Kidney (tissue), 14 donors: ENCODE data around the gene GRIK2. TPM values are rescaled to one million over a fixed set of nuclear protein-coding genes. Genes with fewer than 3 reads are reported as not detected.
"Not testable (repeated sequence)": the region's sequence is repeated elsewhere in the genome, so short reads cannot be mapped to it uniquely, and the experiment has no call there.

Source experiments
- DNase-seq, 5 donors: peaks; one replicate each; pipeline ENCODE4 v3.0.0-alpha.2; 2013 to 2020
- FAIRE-seq: peaks from 2 replicates; lab custom pipeline; 2012; peaks lifted over from hg19 to GRCh38; lab: Jason Lieb, UNC
- H3K27ac ChIP-seq, 2 donors: one replicate each; pipeline ENCODE4 v1.7.0; 2013; ENCODE audit warnings: low read depth in 2 of 2, low read length in 2 of 2, inconsistent platforms in 1 of 2
- H3K27me3 ChIP-seq: one replicate; pipeline ENCODE4 v1.7.1; 2013; ENCODE audit warnings: low read length, inconsistent platforms; ENCODE audit not compliant: control insufficient read depth, insufficient read depth
- H3K36me3 ChIP-seq, 3 donors: one replicate each; pipeline versions ENCODE4 v1.7.0 to v1.7.1; 2013; ENCODE audit warnings: low read length in 3 of 3, control low read depth in 1 of 3, inconsistent platforms in 1 of 3; ENCODE audit not compliant: insufficient read depth in 3 of 3, control insufficient read depth in 2 of 3
- H3K4me1 ChIP-seq, 3 donors: one replicate each; pipeline versions ENCODE4 v1.7.0 to v1.7.1; 2013; ENCODE audit warnings: low read length in 3 of 3, inconsistent platforms in 1 of 3, low read depth in 1 of 3; ENCODE audit not compliant: control insufficient read depth in 2 of 3, insufficient read depth in 2 of 3
- H3K4me3 ChIP-seq, 3 donors: one replicate each; pipeline versions ENCODE4 v1.7.0 to v1.8.1; 2013; ENCODE audit warnings: low read length in 3 of 3, control low read depth in 1 of 3, inconsistent platforms in 1 of 3
- H3K9ac ChIP-seq, 3 donors: one replicate each; pipeline versions ENCODE4 v1.7.0 to v1.7.1; 2013; ENCODE audit warnings: low read length in 3 of 3, control low read depth in 1 of 3, inconsistent platforms in 1 of 3
- H3K9me3 ChIP-seq, 3 donors: one replicate each; pipeline versions ENCODE4 v1.7.0 to v1.7.1; 2013; ENCODE audit warnings: low read length in 3 of 3, control low read depth in 1 of 3, inconsistent platforms in 1 of 3; ENCODE audit not compliant: control insufficient read depth in 2 of 3, insufficient read depth in 1 of 3
- intact Hi-C: fragments of 100-400 bp; cut with DNase I; formaldehyde crosslinking; loops from one replicate; pipeline ENCODE4 v1.11.1; 2022
- polyA plus RNA-seq: library from polyadenylated mRNA; stranded (reverse); fragments of 350-450 nt; fragmentation: Illumina TruSeq; extraction: RNeasy Lipid Tissue Mini Kit (QIAGEN cat#74804); gene quantifications from one replicate; pipeline ENCODE4 v1.2.3, GENCODE V29; 2014; ENCODE audit warnings: low read depth, low replicate concordance; ENCODE audit not compliant: insufficient read depth
- total RNA-seq: library from RNA; stranded (reverse); fragmentation: NEBNext Ultra II Directional; extraction: Animal tissue kit (Norgen Biotek cat#: 25700); gene quantifications from one replicate; pipeline ENCODE4 v1.2.1, GENCODE V29; 2021
- TF ChIP-seq, protein P1 (sequence below): IDR thresholded peaks from 3 replicates; pipeline ENCODE4 v1.5.1; 2012; ENCODE audit warnings: mild to moderate bottlenecking, moderate library complexity, borderline replicate concordance; ENCODE audit not compliant: insufficient read depth; ENCODE audit errors: extremely low read depth
- donor health status: control.
- donor health status: control.
- donor health status: control.
- donor health status: control.
- donor health status: control.
- donor health status: DM: yes; HTN: yes; CAD: no.
- donor health status: Normal renal cell carcinoma (clear cell type).

GRIK2 gene
- total and polyA plus RNA-seq, 2 donors from 2014 or later, result 0.82 to 1.4 TPM

- Histone ChIP-seq H3K4me3 (no peak overlapping the region), H3K4me1 (no peaks in the 10 kb centered on the region), H3K27me3 (no peaks in the 10 kb centered on the region), H3K36me3 (no peaks in the 10 kb centered on the region), H3K9ac (no peak overlapping the region), H3K9me3 (no peaks in the 10 kb centered on the region), H3K27ac (no peak overlapping the region)
- TF ChIP-seq, protein P1, sequence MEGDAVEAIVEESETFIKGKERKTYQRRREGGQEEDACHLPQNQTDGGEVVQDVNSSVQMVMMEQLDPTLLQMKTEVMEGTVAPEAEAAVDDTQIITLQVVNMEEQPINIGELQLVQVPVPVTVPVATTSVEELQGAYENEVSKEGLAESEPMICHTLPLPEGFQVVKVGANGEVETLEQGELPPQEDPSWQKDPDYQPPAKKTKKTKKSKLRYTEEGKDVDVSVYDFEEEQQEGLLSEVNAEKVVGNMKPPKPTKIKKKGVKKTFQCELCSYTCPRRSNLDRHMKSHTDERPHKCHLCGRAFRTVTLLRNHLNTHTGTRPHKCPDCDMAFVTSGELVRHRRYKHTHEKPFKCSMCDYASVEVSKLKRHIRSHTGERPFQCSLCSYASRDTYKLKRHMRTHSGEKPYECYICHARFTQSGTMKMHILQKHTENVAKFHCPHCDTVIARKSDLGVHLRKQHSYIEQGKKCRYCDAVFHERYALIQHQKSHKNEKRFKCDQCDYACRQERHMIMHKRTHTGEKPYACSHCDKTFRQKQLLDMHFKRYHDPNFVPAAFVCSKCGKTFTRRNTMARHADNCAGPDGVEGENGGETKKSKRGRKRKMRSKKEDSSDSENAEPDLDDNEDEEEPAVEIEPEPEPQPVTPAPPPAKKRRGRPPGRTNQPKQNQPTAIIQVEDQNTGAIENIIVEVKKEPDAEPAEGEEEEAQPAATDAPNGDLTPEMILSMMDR, result no peak
- intact Hi-C loops, result no loop called here
- FAIRE-seq (no peak), DNase-seq (no peak)
Measured at GRCh38 chr6:102075539-102075938, 682.0 kb downstream of the GRIK2 start.

DNA sequence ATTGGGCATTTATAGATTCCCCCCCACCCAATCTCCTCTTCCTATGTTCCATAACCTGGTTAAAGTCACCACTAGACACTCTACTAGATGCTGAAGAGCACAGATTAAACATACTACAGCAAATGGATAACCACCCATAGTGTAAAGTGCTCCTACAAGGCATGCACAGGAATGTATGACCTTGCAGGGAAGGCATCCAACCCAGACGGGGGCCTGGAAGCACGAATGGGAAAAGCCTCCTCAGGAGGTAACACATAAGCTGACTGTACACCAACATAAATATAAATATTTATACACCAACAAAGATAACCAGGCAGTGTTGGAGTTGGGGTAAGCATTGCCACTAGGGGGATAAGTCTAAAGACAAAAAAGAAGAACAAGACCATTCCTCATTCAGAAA is 691.7 kb downstream of the GRIK2 start:
- Histone ChIP-seq H3K9me3 (no peaks in the 10 kb centered on the region), H3K9ac (no peak overlapping the region), H3K4me3 (no peak overlapping the region), H3K4me1 (no peaks in the 10 kb centered on the region), H3K27ac (no peak overlapping the region), H3K36me3 (no peaks in the 10 kb centered on the region), H3K27me3 (no peaks in the 10 kb centered on the region)
- FAIRE-seq, result no peak
- intact Hi-C loops, result no loop called here
- DNase-seq, result no peak
- TF ChIP-seq, protein P1, result no peak

DNA sequence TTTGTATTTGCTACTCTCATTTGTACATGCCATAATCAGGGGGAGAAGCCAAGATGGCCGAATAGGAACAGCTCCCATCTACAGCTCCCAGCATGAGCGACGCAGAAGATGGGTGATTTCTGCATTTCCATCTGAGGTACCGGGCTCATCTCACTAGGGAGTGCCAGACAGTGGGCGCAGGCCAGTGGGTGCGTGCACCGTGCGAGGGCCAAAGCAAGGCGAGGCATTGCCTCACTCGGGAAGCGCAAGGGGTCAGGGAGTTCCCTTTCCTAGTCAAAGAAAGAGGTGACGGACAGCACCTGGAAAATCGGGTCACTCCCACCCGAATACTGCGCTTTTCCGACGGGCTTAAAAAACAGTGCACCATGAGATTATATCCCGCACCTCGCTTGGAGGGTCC is 694.7 kb downstream of the GRIK2 start:
- FAIRE-seq, H3K9ac ChIP-seq, H3K27me3 ChIP-seq, intact Hi-C loops, H3K36me3 ChIP-seq, H3K4me1 ChIP-seq, H3K9me3 ChIP-seq, H3K4me3 ChIP-seq, DNase-seq, H3K27ac ChIP-seq: not testable (repeated sequence)

DNA sequence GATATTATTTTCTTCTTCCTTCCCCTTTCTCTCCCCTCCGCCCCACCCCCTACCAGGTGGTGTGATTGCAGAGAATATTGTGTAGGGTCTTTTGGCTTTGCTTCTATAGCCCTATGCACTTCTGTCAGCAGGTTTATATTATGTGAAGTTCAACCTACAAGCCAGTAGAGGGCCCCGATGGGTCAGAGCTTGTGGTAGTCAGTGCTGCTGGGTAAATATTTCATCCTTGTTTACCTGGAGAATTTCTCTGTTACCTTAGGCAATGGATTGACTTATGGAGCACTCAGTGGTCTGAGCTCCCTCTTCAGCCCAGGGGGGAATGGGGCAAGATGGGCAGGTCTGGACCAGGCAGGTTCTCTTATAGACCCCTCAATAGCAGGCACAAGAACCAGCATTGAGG is 720.9 kb downstream of the GRIK2 start:
- H3K27ac ChIP-seq, result no peak overlapping the region
- intact Hi-C loops, result no loop called here
- H3K4me3 ChIP-seq, result no peak overlapping the region
- TF ChIP-seq, protein P1, result no peak
- no peak for FAIRE-seq
- H3K9me3 ChIP-seq, result peaks cover 0 to 2% (median 0%) of the 10 kb centered on the region in 3 donors
- H3K9ac ChIP-seq, result no peak overlapping the region
- H3K27me3 ChIP-seq, result no peaks in the 10 kb centered on the region
- DNase-seq, result no peak
- H3K36me3 ChIP-seq, result no peaks in the 10 kb centered on the region
- no peaks in the 10 kb centered on the region for H3K4me1 ChIP-seq
